GM12801 (cell line): Measurements from ENCODE around the gene KCNJ6.

Source experiments
- CTCF ChIP-seq: IDR thresholded peaks from one replicate; pipeline ENCODE4 v1.5.1; 2011; ENCODE audit warnings: control low read depth; ENCODE audit not compliant: insufficient read length; ENCODE audit errors: extremely low read depth

Gene KCNJ6

DNA sequence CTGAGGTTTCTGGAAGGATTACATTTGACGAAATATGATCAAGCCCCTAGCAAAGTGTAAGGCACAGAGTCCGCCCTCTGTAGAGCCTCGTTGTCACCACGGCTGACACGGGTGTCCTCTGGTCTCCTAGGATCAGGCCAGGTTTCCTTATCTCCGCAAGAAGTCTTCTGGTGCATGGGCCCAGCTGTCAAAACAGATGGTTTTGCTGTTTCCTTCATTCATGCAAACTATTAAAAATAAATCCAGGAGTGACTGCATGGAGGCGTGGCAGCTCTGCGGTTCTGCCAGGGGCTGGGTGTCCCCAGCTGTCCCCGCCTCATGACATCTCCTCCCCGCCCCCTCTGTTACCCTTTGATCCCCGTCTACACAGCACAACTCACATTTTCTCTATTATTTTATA lies 340.7 kb downstream of the KCNJ6 start:
- TF ChIP-seq CTCF = no peak

DNA sequence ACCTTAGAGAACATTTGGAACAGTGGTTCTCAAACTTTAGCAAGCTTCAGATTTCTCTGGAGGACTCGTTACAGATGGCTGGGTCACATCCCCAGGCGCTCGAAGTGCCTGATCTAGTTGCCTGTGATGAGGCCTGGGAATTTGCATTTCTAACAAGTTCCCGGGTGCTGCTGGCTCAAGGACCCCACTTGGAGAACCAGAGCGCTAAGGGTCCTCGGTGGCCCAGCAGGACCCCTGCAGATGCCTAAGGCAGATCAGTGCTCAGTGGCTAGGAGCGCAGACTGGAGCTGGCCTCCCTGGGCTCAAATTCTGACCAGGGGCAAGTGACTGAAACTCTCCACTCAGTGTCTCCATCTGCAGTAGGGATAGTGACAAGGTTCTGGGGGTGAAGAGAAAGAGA lies 341.5 kb downstream of the KCNJ6 start:
- TF ChIP-seq CTCF = no peak

DNA sequence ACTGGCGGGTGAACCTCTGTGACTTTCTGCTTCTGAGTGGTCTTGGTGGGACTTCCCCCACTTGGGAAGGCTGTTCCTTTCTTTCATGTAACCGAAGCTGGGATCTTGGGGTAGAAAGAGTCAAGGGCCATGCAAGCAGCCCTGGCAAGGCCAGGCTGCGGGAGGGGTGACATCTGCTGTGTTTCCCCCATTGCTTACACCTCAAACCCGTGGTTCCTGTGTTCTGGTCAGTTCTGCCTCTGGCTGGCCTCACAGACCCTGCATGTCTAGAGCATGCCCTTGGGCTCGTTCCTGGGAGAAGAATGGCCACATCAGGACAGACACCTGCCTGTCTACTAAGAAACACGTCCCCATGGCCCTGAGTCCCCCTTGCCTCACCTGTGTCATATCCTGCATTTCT lies 341.9 kb downstream of the KCNJ6 start:
- TF ChIP-seq CTCF = no peak

DNA sequence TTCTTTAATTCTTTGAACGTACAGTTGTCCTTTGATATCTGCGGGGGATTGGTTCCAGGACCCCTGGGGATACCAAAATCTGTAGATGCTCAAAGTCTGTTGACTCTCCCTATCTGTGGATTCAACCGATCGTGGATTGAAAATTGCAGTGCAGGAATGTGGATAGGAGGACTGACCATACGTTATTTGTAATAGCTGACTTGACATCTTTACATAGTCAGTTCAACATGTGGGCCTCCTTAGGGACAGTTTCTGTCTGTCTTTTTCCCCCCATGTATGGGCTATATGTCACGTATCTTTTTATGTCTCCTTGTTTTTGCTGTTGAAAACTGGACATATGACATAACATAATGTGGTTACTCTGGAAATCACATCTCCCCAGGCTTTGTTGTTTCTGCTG lies 344.8 kb downstream of the KCNJ6 start:
- TF ChIP-seq CTCF = no peak

GRCh38 chr21:37568916-37569315 lies 347.3 kb downstream of the KCNJ6 start:
- TF ChIP-seq CTCF = no peak

DNA sequence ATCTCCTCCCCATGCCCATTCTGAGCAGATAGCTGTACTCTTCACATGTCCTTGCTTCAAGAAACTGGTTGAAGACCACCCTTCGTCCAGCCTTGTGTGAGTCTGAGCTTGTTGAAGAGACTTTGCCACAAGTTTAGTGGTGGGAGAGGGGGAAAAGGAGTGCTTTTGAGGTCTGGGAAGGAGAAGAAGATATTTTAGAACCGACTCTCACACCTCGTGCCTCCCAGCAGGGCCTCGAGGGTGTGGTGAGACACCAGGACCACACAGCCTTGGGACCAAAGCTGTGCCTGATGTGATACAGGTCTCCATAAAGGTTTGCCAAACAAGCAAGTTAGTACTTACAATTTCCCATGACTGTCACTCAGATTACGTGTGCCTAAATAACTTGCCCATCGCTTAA lies 347.8 kb downstream of the KCNJ6 start:
- no peak for TF ChIP-seq CTCF

GRCh38 chr21:37566790-37567615 lies 349.3 kb downstream of the KCNJ6 start:
- TF ChIP-seq CTCF = no peak
